Sigmoid colon (tissue), 7 donors: ENCODE results near the gene GAB2. TPM values are rescaled to one million over a fixed set of nuclear protein-coding genes. Genes with fewer than 3 reads are reported as not detected.

Source experiments
- DNase-seq: peaks from one replicate; pipeline ENCODE4 v3.0.0-alpha.2; 2019
- H3K27ac ChIP-seq, 4 donors: fragments of 200-600 bp; sonication (generic); one replicate each; pipeline ENCODE4 v1.5.1; 2016 to 2019; ENCODE audit warnings: mild to moderate bottlenecking in 1 of 4
- H3K27me3 ChIP-seq, 3 donors: fragments of 200-600 bp; sonication (generic); one replicate each; pipeline ENCODE4 v1.5.1; 2019; ENCODE audit warnings: mild to moderate bottlenecking in 1 of 3
- H3K36me3 ChIP-seq, 4 donors: fragments of 200-600 bp; sonication (generic); one replicate each; pipeline ENCODE4 v1.5.1; 2016 to 2019
- H3K4me1 ChIP-seq, 4 donors: fragments of 200-600 bp; sonication (generic); one replicate each; pipeline ENCODE4 v1.5.1; 2017 to 2019
- H3K4me3 ChIP-seq, 4 donors: fragments of 200-600 bp; sonication (generic); one replicate each; pipeline ENCODE4 v1.5.1; 2017 to 2019; ENCODE audit warnings: mild to moderate bottlenecking in 2 of 4, moderate library complexity in 1 of 4
- H3K9me3 ChIP-seq, 4 donors: fragments of 200-600 bp in 3 of 4; sonication (generic) in 3 of 4; one replicate each; pipeline versions ENCODE4 v1.5.1 to v1.6.1; 2013 to 2019
- EP300 ChIP-seq, 4 donors: sonication (generic); formaldehyde crosslinking; IDR thresholded peaks; one replicate each; pipeline ENCODE4 v1.6.1; 2017; ENCODE audit warnings: antibody characterized with exemption in 4 of 4
- POLR2A ChIP-seq, 2 donors: fragments of 450-650 bp; IDR thresholded peaks; one replicate each; pipeline ENCODE4 v1.6.1; 2016; ENCODE audit warnings: antibody characterized with exemption in 2 of 2, mild to moderate bottlenecking in 2 of 2, moderate library complexity in 2 of 2
- POLR2AphosphoS5 ChIP-seq, 4 donors: sonication (generic); formaldehyde crosslinking; IDR thresholded peaks; one replicate each; pipeline ENCODE4 v1.6.1; 2017; ENCODE audit warnings: antibody characterized with exemption in 4 of 4
- WGBS, 2 donors: extraction: QIAGEN DNeasy Blood & Tissue Kit; methylation state at CpG; one replicate each; pipeline ENCODE4 v1.1.7; 2013; 5-methylcytosine and 5-hydroxymethylcytosine counted together
- intact Hi-C: fragments of 100-400 bp; cut with DNase I; formaldehyde crosslinking; loops from one replicate; pipeline ENCODE4 v1.15.1; 2023
- polyA plus RNA-seq, 3 donors: library from polyadenylated mRNA; stranded (reverse); fragments of 200-250 nt; gene quantifications; one replicate each; pipeline ENCODE4 v1.2.3, GENCODE V29; 2013
- total RNA-seq, 4 donors: library from RNA; depleted of rRNA; stranded (reverse); fragments of >200 nt; gene quantifications; one replicate each; pipeline ENCODE4 v1.1.0, GENCODE V29; 2016
- TF ChIP-seq, protein P1 (sequence below), 4 experiments: fragments of 450-650 bp in 3 of 4; fragments of 200-600 bp in 1 of 4; IDR thresholded peaks; one replicate each; pipeline ENCODE4 v1.5.1; 2016 to 2019; ENCODE audit warnings: antibody characterized with exemption in 4 of 4, mild to moderate bottlenecking in 3 of 4, moderate library complexity in 2 of 4
- donor health status: healthy with polysubstance abuse.
- donor health status: Bipolar disorder and iron deficiency.
- donor health status: healthy.

The GAB2 gene
- total and polyA plus RNA-seq, 7 donors, result 10.8 to 23.5 (median 13.6) TPM

DNA sequence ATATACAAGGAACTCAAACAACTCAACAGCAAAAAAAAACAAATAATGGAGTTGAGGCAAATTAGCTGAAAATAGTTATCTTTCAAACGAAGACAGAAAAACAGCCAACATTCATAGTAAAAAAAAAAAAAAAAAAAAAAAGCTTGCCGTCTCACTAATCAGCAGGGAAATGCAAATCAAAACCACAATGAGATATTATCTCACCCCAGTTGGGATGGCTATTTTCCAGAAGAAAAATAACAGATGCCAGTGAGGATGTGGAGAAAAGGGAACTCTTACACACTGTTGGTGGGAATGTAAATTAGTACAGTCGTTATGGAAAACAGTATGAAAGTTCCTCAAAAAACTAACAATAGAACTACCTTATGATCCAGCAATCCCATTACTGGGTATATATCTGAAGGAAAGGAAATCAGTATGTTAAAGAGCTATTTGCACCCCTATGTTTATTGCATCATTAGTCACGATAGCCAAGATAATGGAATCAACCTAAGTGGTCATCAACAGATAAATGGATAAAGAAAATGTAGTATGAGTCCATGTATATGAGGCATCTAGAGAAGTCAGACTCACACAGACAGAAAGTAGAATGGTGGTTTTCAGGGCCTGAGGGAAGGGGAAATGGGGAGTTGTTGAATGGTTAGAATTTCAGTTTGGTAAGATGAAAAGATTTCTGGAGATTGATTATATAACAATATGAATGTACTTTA lies 172.9 kb downstream of the GAB2 start:
- intact Hi-C loops, result no loop called here
- Histone ChIP-seq H3K36me3 (peaks cover 0 to 16% (median 0%) of the 10 kb centered on the region in 4 donors), H3K4me3 (no peak overlapping the region), H3K27me3 (no peaks in the 10 kb centered on the region), H3K27ac (no peak overlapping the region), H3K9me3 (no peaks in the 10 kb centered on the region), H3K4me1 (no peaks in the 10 kb centered on the region)
- DNase-seq, result no peak
- TF ChIP-seq POLR2A (IDR thresholded peaks at IDR 0.05) (no peak), POLR2AphosphoS5 (IDR thresholded peaks at IDR 0.05) (no peak), EP300 (IDR thresholded peaks at IDR 0.05) (no peak)
- TF ChIP-seq, protein P1, sequence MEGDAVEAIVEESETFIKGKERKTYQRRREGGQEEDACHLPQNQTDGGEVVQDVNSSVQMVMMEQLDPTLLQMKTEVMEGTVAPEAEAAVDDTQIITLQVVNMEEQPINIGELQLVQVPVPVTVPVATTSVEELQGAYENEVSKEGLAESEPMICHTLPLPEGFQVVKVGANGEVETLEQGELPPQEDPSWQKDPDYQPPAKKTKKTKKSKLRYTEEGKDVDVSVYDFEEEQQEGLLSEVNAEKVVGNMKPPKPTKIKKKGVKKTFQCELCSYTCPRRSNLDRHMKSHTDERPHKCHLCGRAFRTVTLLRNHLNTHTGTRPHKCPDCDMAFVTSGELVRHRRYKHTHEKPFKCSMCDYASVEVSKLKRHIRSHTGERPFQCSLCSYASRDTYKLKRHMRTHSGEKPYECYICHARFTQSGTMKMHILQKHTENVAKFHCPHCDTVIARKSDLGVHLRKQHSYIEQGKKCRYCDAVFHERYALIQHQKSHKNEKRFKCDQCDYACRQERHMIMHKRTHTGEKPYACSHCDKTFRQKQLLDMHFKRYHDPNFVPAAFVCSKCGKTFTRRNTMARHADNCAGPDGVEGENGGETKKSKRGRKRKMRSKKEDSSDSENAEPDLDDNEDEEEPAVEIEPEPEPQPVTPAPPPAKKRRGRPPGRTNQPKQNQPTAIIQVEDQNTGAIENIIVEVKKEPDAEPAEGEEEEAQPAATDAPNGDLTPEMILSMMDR (IDR thresholded peaks at IDR 0.05), result no peak
- 54 to 81% methylated on average over 4 of the region's 4 CpGs for WGBS, 2 donors

DNA sequence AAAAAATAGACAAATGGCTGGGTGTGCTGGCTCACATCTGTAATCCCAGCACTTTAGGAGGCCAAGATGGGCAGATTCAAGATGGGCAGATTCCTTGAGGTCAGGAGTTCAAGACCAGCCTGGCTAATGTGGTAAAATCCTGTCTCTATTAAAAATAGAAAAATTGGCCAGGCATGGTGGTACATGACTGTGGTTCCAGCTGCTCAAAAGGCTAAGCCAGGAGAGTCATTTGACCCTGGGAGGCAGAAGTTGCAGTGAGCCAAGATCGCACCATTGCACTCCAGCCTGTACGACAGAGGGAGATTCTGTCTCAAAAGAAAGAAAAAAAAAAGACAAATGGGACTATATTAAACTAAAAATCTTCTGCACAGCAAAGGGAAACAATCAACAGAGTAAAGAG lies 173.5 kb downstream of the GAB2 start:
- intact Hi-C loops, result no loop called here
- H3K4me3 ChIP-seq, result no peak overlapping the region

DNA sequence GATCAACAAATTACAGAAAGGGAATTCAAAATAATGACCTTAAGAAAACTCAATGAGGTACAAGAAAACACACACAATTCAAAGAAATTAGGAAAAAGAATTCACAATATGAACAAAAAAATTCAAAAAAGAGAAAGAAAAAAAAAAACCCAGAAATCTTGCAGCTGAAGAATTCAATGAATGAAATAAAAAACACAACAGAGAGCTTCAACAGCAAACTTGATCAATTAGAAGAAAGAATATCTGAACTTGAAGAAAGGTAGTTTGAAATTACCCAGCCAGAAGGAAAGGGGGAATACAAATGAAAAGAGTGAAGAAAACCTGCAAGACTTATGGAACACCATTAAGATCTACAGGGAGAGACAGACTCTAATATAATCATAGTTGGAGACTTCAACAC lies 176.1 kb downstream of the GAB2 start:
- TF ChIP-seq, protein P1 (IDR thresholded peaks at IDR 0.05), result no peak
- TF ChIP-seq POLR2A (IDR thresholded peaks at IDR 0.05), result no peak
- no peak for DNase-seq
- H3K27me3 ChIP-seq, result no peaks in the 10 kb centered on the region
- intact Hi-C loops, result no loop called here
- no peaks in the 10 kb centered on the region for H3K36me3 ChIP-seq
- no peak overlapping the region for H3K27ac ChIP-seq
- no peak overlapping the region for H3K4me3 ChIP-seq
- no peaks in the 10 kb centered on the region for H3K4me1 ChIP-seq
- no peaks in the 10 kb centered on the region for H3K9me3 ChIP-seq

More for the DNA sequence above, 173.5 kb downstream of the GAB2 start:
- no peak for TF ChIP-seq POLR2A (IDR thresholded peaks at IDR 0.05)
- TF ChIP-seq, protein P1 (IDR thresholded peaks at IDR 0.05), result no peak
- no peak for TF ChIP-seq EP300 (IDR thresholded peaks at IDR 0.05)
- no peak for TF ChIP-seq POLR2AphosphoS5 (IDR thresholded peaks at IDR 0.05)
- Histone ChIP-seq H3K36me3 (peaks cover 0 to 10% (median 0%) of the 10 kb centered on the region in 4 donors), H3K27me3 (no peaks in the 10 kb centered on the region), H3K27ac (no peak overlapping the region), H3K4me1 (no peaks in the 10 kb centered on the region), H3K9me3 (no peaks in the 10 kb centered on the region)
- 87 to 93% methylated on average over 2 of the region's 2 CpGs for whole genome bisulfite sequencing, 2 donors
- no peak for DNase-seq

DNA sequence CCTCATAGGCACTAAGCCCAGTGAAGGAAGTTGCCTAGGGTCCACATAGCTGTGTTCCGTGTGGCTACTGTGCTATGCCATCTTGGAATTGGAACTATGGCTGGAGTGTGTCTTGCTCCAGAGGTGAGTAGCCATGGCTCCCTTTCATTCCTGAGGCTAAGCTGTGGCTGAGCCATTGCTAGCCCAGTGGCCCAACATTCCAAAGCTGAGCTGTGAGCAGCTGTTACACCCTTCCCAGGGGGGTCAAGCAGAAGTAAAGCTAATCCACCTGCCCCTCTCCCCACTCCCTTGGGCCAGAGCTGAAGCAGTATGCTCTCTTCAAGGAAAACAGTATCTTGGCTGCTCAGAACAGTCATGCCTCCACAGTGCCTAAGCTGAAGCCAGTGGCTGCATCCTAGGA lies 177.8 kb downstream of the GAB2 start:
- intact Hi-C loops, result no loop called here

DNA sequence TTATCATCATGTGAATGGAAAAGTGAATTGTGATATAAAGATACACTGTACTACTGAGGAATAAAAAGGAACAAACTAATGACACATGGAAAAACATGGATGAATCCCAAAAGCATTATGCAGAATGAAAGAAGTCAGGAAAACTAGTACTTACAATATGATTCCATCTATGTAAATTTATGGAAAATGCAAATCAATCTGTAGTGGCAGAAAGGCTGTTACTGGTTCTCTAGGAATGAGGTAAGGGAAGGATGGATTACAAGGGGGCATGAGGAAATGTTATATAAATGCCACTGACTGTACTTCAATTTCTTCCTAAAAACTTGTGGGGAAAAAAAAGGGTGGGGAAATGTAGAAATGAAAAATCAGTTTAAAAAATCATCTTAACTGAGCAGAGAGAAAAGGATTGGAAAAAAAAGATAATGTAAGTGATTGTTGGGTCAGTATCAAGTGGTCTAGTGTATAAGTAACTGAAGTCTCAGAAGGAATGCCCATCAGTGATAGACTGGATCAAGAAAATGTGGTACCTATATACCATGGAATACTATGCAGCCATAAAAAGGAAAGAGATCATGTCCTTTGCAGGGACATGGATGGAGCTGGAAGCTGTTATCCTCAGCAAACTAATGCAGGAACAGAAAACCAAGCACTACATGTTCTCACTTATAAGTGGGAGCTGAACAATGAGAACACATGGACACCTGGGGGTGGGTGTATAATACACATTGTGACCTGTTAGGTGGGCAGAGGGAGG lies 180.2 kb downstream of the GAB2 start:
- no peaks in the 10 kb centered on the region for H3K36me3 ChIP-seq
- intact Hi-C loops, result no loop called here
- peaks cover 0 to 2% (median under 1%) of the 10 kb centered on the region in 4 donors for H3K4me1 ChIP-seq
- H3K27me3 ChIP-seq, result no peaks in the 10 kb centered on the region
- no peaks in the 10 kb centered on the region for H3K9me3 ChIP-seq
- no peak for DNase-seq
- no peak for TF ChIP-seq POLR2AphosphoS5 (IDR thresholded peaks at IDR 0.05)
- no peak for TF ChIP-seq EP300 (IDR thresholded peaks at IDR 0.05)
- TF ChIP-seq, protein P1 (IDR thresholded peaks at IDR 0.05), result no peak
- no peak for TF ChIP-seq POLR2A (IDR thresholded peaks at IDR 0.05)
- H3K4me3 ChIP-seq, result no peak overlapping the region
- H3K27ac ChIP-seq, result no peak overlapping the region

More for the DNA sequence above, 177.8 kb downstream of the GAB2 start:
- H3K4me1 ChIP-seq, result no peaks in the 10 kb centered on the region
- WGBS, 2 donors, result 99 to 100% methylated on average over 1 of the region's 1 CpG
- H3K4me3 ChIP-seq, result no peak overlapping the region
- DNase-seq, result no peak
- no peak overlapping the region for H3K27ac ChIP-seq
- H3K36me3 ChIP-seq, result no peaks in the 10 kb centered on the region
- no peaks in the 10 kb centered on the region for H3K9me3 ChIP-seq
- TF ChIP-seq POLR2A (IDR thresholded peaks at IDR 0.05), result no peak
- TF ChIP-seq EP300 (IDR thresholded peaks at IDR 0.05), result no peak
- TF ChIP-seq POLR2AphosphoS5 (IDR thresholded peaks at IDR 0.05), result no peak
- no peaks in the 10 kb centered on the region for H3K27me3 ChIP-seq
